HG03159 (cell line): ENCODE data around the gene ARL2BP.
"Not testable (repeated sequence)": the region's sequence is repeated elsewhere in the genome, so short reads cannot be mapped to it uniquely, and the experiment has no call there.

Experiments used
- ATAC-seq: cut with Tn5 transposase; IDR thresholded peaks from one replicate; pipeline ENCODE4 v1.9.1; 2021; ENCODE audit warnings: mild to moderate bottlenecking, moderate library complexity; ENCODE audit not compliant: unreplicated experiment

Gene ARL2BP

DNA sequence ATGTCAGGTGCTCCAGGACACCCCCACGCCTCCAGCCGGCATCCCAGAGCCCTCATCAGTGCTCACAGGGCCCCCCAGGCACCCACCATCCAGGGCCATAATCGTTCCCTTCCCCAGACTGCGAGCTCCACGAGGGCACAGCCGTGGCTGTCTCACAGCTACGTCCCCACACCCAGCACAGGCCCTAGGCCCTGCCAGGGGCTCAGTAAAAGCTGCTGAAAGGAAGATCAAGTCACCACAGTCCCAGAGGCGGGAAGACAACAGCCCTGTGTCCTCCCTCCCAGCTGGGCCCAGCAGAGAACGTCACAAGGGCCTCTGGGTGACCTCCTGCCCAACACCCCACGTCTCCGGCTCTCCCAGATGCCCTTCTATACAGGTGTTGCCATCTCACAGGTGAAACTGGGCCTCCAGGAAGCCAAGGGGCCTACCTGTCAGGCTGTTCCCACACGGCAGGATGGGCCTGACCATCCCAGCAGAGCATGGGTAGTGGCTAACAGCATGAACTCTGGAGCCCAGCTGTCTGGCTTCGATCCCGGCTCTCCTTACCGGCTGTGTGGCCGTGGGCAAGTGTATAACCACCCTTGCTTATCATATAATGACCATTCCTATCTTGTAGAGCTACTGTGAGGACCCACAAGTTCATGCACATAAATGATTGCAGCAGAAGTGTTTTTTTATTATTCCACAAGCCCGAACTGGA lies 17.9 kb downstream of the ARL2BP start:
- ATAC-seq: no peak

DNA sequence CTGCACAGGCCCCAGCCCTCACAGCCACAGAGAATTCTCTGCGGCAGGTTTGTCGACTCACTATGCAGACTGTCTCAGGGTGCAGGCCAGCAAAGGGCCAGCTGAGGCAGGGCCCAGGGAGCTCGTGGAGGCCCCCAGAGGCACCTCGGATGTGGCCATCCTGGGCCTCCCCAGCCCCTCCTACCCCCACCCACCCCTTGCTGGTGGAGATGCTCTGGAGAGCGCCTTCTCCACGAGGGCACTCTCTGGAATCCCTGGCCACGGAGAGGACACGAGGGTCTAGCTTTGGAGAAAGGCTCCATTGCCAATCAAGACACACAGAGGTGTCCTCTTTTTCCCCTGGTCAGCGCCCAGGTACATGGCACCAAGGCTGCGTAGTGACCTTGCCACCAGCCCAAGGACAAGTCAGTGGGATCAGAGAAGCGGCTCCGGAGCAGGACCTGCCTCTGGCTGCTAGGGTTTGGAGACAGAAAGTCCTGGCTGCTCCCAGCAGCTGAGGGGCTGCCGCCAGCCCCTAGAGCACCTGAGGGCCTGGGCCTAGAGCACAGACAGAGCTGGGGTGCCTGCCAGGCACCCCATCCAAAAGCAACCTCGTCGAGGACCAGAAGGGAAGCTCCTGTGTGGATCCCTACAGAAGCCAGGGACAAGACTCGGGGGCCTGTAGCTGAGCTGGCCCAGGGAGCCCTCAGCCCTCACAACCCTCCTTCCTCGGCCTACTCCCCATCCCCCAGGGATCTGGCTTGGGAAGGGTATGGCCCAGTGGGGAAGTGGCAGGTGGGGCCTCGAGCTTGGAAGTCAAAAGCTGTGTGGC lies 18.7 kb downstream of the ARL2BP start:
- no peak for ATAC-seq

DNA sequence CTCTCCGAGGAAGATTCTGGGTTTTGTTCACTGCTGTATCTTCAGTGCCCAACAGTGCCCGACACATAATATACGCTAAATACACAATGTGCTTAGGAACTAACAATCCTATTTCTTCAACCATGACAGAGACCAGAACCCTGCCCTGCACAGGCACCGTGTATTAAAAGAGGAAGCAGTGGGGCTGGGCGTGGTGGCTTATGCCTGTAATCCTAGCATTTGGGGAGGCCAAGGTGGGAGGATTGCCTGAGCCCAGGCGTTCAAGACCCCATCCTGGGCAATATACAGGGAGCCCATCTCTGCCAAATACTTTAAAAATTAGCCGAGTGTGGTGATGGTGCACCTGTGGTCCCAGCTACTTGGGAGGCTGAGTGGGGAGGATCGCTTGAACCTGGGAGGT lies 19.3 kb downstream of the ARL2BP start:
- no peak for ATAC-seq

DNA sequence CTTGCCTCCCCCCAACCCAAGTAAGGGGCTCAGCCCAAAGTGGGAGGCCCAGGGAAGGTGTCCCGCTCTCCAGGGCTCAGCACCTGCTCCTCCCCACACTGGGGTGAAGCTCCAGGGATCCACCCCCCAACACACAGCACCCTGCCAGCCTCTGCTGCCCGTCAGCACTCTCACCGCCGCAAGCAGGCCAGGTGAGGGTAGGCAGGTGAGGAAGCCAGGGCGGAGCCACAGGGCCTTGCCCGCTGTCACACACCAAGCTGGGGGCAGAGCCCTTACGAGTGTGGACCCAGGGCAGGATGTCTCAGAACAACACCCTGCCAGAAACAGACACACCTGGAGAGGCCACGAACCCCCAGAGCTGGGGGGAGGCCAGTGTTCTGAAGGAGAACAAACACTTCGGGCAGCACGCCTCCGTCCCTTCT lies 19.9 kb downstream of the ARL2BP start:
- no peak for ATAC-seq

DNA sequence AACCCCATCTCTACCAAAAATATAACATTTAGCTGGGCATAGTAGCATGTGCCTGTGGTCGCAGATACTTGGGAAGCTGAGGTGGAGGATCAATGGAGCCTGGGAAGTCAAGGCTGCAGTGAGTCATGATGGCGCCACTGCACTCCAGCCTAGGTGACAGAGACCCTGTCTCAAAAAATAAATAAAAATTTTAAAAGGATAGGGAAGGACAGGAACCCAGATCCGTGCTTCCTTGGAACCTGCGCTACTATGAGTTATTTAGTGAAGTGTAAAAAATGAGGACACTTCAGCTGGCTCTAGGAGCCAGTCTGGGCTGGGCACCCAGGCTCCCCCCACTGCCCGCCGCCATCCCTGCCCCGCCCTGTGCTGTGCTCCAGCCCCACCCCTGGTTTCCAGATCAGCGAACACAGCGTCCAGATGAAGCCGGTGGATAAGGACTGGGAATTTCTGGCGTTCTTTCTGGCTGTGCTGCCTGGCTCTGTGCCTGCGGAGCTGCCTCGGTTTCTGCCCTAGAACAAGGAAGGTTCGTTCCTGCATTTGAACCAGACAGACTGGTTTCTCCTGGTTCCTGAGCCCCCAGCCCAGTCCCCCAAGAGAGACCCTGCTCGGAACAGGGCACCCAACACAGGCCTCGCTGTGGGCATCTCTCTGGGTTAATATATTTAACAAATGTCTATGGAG lies 20.9 kb downstream of the ARL2BP start:
- ATAC-seq: no peak

DNA sequence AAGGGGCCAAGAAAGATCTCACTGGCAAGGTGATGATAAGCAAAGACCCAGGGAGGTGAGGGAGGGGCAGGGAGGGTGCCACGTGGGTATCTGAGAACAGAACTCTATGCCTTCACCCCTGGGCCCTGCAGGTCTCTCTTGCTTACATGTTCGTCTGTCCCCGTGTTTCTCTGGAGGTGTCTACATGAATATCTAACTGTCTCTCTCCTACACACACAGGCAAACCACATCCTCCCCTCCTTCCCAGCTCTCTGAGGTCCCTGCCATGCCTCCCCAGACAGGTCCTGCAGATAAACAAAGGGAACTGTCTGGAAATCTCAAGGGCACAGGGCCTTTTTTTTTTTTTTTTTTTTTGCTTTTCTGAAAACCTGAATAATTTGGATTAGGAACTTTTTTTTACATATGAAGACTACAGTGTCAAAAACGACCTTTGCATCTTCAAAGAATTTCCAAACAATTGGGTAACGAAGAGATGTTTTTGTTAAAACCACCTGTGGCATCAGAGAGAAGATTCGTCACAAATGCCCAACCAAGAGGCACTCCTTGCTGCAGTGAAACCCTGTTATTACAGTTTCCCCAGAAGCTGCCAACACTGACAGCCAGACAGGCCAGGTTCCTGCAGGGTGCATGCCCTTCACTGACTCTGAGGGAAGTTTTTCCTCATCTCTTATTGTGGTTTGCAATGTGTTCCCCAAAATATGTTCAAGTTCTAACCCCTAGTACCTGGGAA lies 21.6 kb downstream of the ARL2BP start:
- ATAC-seq: no peak

DNA sequence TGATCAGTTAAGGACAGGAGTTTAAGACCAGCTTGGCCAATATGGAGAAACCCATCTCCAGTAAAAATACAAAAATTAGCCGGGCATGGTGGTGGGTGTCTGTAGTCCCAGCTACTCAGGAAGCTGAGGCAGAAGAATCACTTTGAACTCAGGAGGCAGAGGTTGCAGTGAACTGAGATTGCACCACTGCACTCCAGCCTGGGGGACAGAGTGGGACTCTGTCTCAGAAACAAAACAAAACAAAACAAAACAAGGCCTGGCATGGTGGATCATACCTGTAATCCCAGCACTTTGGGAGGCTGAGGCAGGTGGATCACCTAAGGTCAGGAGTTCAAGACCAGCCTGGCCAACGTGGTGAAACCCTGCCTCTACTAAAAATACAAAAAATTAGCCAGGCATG lies 22.3 kb downstream of the ARL2BP start:
- not testable (repeated sequence) for ATAC-seq

DNA sequence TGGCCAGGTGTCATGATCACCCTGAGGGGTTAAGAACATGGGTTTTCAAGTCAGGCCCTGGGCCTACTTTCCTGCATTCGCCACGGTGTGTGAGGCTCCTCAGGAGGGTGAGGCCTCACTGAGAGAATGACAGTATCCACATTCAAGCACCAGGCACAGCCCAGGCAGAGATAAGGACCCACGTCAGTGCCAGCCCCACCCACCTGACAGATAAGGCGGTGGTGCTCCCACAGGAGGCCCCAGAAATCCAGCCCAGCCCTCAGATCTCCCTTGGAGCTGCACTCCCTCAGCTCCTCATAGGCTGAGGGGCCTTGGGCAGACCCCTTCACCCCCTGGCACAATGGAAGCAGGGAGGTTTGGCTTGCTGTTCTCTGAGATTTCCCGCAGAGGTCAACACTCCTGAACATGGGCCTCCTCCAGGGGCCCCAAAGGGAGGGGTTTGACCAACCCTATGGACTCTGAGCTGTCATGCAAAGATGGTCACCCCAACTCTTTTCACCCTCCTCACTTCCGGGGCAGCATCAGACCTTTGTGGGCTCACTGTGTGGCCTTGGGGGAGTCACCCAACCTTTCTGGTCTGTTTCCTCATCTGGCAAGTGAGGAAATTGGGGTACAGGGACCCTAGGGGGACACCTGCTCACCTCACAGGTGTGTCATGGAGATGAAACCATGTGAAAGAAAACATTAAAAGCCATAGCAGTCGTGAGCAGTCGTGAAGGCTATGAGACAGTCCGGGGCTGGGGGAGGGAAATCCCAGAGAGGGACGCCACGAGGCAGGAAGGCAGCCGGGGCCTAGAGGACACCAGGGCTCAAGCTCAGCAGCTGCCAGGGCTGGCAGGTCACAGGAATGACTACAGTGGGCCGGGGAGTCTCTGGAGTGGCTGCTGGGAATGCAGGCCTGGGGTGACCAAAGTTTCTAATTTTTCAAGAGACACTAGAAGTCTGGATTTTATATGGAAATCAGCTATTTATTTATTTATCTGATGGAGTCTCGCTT lies 24.0 kb downstream of the ARL2BP start:
- no peak for ATAC-seq

DNA sequence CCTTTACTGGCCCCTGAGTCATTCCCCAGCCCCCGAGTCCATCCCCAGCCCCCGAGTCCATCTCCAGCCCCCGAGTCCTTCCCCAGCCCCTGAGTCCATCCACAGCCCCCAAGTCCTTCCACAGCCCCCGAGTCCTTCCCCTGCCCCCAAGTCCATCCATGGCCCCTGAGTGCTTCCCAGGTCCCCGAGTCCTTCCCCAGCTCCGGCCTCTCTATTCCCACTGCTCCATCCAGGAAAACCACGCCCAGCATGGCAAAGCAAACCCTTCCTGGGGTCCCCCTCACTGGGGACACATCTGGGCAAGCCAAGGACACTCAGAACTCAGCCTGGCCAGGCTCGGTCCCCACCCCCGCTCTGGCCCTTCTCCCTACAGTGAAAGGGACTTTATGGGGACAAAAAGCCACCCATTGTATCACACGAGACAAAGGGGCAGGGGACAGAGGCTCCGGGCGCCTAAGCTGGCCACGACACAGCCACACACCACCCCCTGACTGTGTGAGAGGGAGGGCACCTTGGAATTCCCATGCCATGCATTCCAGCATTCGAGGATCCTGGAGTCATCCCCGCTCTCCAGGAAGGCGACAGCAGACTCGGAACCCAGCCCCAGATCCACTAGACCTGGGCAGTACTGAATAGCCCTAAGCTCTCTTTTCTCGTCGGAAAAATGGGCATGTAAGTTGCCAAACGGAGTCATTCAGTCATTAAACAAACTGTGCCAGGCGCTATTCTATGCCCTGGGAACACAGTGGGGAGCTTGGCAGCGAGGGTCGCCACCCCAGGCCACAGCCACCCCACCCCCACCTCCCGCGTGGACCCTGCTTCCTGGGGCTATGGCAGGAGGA lies 25.4 kb downstream of the ARL2BP start:
- no peak for ATAC-seq

DNA sequence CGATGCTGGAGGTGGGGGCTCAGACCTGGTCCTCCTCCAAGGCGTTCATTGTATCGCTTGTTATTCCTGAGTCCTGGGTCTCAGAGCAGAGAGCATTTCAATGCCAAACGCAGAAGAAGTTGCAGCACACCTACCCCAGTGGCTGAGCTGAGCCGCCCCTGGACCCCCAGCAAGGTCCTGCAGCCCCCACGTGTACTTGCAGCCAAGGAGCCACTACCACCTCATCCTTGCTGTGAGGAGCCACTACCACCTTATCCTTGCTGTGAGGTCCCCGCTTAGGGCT lies 25.9 kb downstream of the ARL2BP start:
- no peak for ATAC-seq

DNA sequence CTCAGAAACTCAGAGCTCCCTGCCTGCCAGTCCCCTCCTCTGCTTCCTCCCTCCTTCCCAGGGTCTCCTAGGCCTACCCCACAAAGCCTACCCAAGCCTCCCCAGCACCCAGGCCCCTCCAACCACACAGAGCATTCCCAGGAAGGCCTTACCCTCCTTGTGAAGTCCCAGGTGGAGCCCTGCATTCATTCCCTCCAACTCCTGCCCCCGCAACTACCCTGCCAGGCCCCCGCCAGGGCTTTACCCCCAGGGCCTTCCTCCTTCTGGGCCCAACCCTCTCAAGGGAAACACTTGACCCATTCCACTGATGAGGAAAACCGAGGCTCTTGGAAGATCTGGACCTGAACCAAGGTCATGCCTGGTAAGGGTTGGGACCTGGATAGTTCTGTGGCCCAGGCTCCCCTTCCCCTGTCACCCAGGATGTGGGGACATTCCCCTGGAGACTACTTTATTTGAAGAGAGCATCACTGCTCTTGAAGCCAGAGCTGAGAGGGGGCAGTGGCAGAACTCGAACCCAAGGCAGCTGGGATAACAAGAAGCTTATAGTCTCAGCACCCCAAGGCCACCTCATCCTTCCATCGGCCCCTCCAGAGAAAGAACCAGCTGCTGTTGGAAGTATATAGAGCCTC lies 26.9 kb downstream of the ARL2BP start:
- ATAC-seq: no peak

DNA sequence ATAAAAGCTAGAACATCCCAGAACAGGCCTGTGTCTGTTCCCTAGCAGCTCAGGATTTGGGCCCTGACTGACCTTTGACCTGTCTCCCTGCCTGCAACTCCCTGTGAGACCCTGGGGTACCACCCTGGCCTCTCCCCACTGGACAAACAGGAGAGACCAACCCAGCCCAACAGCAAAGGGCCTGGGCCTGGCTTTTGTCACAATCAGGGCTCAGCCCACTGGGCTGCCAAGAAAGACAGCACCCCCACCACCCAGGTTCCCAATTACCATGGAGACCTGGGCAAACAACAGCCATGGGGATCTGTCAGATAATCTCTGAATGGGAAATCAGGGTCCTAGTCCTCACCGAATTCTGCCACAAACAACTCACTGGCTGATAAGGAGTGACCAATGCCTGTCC lies 28.3 kb downstream of the ARL2BP start:
- no peak for ATAC-seq

DNA sequence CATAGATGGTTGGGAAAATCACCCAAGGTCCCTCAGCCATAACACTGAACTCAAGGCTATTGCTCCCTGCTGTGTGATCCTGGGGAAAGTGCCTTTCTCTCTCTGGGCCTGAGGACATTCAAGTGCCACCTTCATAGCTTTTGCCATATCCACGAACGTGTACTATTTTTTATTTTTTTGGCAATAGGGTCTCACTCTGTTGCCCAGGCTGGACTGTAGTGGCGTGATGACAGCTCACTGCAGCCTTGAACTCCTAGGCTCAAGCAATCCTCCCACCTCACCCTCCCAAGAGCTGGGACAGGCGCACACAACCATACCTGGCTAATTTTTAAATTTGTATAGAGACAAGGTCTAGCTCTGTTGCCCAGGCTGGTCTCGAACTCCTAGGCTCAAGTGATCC lies 28.8 kb downstream of the ARL2BP start:
- no peak for ATAC-seq

DNA sequence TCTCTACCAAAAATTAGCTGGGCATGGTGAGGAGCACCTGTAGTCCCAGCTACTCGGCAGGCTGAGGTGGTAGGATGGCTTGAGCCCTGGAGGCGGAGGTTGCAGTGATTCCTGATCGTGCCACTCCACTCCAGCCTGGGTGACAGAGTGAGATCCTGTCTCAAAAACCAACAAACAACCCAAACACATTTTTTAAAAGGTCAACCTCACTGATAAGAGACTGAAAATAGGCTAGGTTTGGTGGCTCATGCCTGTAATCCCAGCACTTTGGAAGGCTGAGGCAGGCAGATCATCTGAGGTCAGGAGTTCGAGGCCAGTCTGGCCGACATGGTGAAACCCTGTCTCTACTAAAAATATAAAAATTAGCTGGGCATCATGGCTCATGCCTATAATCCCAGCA lies 30.9 kb downstream of the ARL2BP start:
- ATAC-seq: not testable (repeated sequence)

DNA sequence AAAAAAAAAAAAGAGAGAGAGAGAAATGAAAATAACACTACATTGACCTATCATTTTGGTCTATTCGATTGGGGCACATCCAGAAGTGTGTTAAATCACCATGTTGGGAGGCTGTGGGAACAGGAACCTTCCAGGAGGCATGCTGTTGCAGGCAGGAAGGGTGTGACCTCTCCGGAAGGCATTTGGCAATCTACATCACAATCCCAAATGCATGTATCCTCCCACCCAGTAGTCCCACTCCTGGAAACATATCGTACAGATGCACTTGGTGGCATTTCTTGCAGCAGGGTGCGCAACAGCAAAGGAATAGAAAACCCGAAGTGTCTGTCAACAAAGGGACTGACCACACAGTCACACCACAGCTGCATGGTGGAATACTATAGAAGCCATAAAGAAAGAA lies 31.5 kb downstream of the ARL2BP start:
- no peak for ATAC-seq

DNA sequence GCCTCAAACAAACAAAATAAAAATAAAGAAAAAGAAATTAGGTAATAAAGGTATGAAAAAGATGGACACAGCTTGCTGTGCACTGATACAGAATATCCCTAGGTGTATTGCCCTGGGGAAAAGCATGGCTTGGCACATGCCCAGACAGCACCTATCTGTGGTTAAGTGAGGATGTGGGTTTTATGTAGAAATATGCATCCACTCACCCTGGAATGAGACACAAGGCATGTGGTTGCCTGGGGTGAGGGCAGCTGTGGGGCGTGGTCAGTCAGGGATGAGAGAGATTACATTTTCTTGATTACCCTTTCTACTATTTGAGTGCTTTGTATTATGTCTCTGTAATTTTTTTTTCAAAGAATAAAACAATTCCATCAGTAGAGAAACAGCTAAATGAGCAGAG lies 32.5 kb downstream of the ARL2BP start:
- no peak for ATAC-seq

DNA sequence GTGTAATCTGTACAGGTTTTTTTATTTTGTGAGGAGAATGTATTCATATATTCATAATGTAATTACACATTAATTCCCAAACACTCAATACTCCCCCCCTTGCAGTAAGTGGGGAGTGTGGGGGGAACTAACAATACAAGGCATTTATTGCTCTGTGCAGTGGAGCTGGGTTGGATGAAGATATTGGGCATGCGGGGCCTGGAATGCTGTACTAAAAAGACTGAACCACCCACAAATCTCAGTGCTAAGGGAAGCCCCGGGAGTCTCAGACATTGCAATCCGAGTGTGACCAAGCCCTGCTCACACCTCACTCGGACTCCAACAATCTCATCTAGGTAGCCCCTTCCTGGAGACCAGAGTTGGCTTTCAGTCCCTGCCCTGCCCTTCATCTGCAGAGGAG lies 33.4 kb downstream of the ARL2BP start:
- no peak for ATAC-seq

DNA sequence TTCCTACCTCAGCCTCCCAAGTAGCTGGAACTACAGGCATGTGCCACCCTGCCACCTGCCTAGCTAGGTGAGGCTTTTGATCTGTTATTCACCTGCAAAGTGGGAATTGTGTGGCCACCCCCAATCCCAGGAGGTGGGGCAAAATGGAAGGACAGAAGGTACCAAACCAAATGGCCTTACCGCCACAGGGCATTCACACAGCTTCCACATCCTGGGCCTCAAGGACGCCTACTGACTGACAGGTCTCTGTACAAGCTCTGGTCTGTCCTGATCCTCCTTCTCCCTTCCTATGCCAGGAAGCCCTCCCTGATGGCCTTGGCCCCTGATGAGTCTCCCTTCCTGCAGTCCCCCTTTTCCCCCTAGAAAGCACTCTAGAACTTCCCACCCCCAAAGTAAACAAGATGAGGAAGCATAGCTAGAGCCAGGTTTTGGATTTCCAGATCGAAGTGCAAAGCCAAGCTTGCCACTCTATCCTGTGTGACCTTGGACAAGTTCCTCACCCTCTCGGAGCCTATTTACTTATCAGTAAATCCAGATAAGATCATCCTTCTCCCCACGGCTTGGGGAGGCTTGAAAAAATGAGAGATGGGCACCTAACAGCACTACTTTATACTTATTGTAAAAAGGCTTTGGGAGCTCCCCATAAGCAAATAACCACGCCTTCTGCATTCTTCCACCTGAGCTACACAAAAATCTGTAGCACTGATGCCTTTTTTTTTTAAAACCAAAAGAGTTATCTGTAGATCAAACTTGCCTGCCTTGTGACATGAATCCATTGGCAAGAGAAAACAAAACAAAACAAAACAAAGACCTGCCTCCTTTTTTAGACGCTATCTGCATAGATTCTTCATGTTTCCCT lies 35.0 kb downstream of the ARL2BP start:
- no peak for ATAC-seq
